HEK293 (cell line): Measurements from ENCODE around the gene UCHL3.

Source experiments
- CTCF ChIA-PET: fragments of 350-600 bp; formaldehyde crosslinking; extraction: SDS; loops from one replicate; lab custom pipeline; 2021; ENCODE audit warnings: antibody characterized with exemption; lab: Yijun Ruan, JAX
- POLR2A ChIA-PET: fragments of 300-600 bp; formaldehyde crosslinking; extraction: SDS; loops from one replicate; lab custom pipeline; 2020; ENCODE audit warnings: antibody characterized with exemption, inconsistent platforms; lab: Yijun Ruan, JAX
- H3K27ac ChIP-seq: fragments of 200-500 bp; sonication (Bioruptor generic); 2 replicates; pipeline ENCODE4 v1.5.1; 2014; ENCODE audit warnings: low read depth, low read length, control low read depth, inconsistent platforms; ENCODE audit errors: extremely low read depth
- H3K36me3 ChIP-seq, 2 experiments: fragments of 200-500 bp in 1 of 2; sonication (Bioruptor generic) in 1 of 2; 1 replicate in 1 of 2; 2 replicates in 1 of 2; pipeline ENCODE4 v1.5.1; 2014 to 2017; ENCODE audit warnings: inconsistent platforms in 2 of 2, low read length in 2 of 2; ENCODE audit not compliant: control insufficient read depth in 2 of 2, insufficient read depth in 1 of 2
- H3K4me1 ChIP-seq: fragments of 200-500 bp; sonication (Bioruptor generic); 2 replicates; pipeline ENCODE4 v1.5.1; 2014; ENCODE audit warnings: mild to moderate bottlenecking, low read length, inconsistent platforms; ENCODE audit not compliant: control insufficient read depth, insufficient read depth
- H3K4me3 ChIP-seq: 2 replicates; pipeline ENCODE4 v1.5.1; 2011; ENCODE audit warnings: low read depth, mild to moderate bottlenecking, control low read depth, low read length, moderate library complexity
- H3K9me3 ChIP-seq: fragments of 200-500 bp; sonication (Bioruptor generic); 2 replicates; pipeline ENCODE4 v1.5.1; 2014; ENCODE audit warnings: low read depth, low read length, inconsistent platforms; ENCODE audit not compliant: control insufficient read depth, insufficient read depth
- KLF16 ChIP-seq: fragments of 450-650 bp; formaldehyde crosslinking; IDR thresholded peaks from 2 replicates; pipeline ENCODE4 v1.5.1; 2017; ENCODE audit warnings: missing biosample characterization, missing genetic modification characterization
- OSR2 ChIP-seq: fragments of 450-650 bp; formaldehyde crosslinking; IDR thresholded peaks from 2 replicates; pipeline ENCODE4 v1.5.1; 2016; ENCODE audit warnings: missing biosample characterization, missing genetic modification characterization
- OVOL3 ChIP-seq: fragments of 450-650 bp; formaldehyde crosslinking; IDR thresholded peaks from 2 replicates; pipeline ENCODE4 v1.5.1; 2016; ENCODE audit warnings: missing biosample characterization, missing genetic modification characterization
- PRDM1 ChIP-seq: fragments of 450-650 bp; formaldehyde crosslinking; IDR thresholded peaks from 2 replicates; pipeline ENCODE4; 2016; ENCODE audit warnings: missing biosample characterization, missing genetic modification characterization
- ZBTB48 ChIP-seq: fragments of 450-650 bp; formaldehyde crosslinking; IDR thresholded peaks from 2 replicates; pipeline ENCODE4 v1.5.1; 2016; ENCODE audit warnings: missing biosample characterization, missing genetic modification characterization
- ZBTB8A ChIP-seq: fragments of 450-650 bp; formaldehyde crosslinking; IDR thresholded peaks from 2 replicates; pipeline ENCODE4 v1.5.1; 2016; ENCODE audit warnings: missing biosample characterization, missing genetic modification characterization
- ZFP3 ChIP-seq: fragments of 450-650 bp; formaldehyde crosslinking; IDR thresholded peaks from 2 replicates; pipeline ENCODE4 v1.5.1; 2016; ENCODE audit warnings: low read depth, missing biosample characterization, missing genetic modification characterization
- ZFP69B ChIP-seq: fragments of 450-650 bp; formaldehyde crosslinking; IDR thresholded peaks from 2 replicates; pipeline ENCODE4 v1.5.1; 2016; ENCODE audit warnings: missing biosample characterization, missing genetic modification characterization
- ZNF664 ChIP-seq: fragments of 450-650 bp; formaldehyde crosslinking; IDR thresholded peaks from 2 replicates; pipeline ENCODE4 v1.5.1; 2016; ENCODE audit warnings: missing biosample characterization, missing genetic modification characterization
- ZSCAN30 ChIP-seq: fragments of 450-650 bp; IDR thresholded peaks from 2 replicates; pipeline ENCODE4 v1.5.1; 2018; ENCODE audit warnings: missing biosample characterization, mild to moderate bottlenecking, missing genetic modification characterization, moderate library complexity
- TF ChIP-seq, protein P1 (sequence below): fragments of 450-650 bp; formaldehyde crosslinking; conservative IDR thresholded peaks from 2 replicates; pipeline ENCODE4 v1.5.1; 2016; ENCODE audit warnings: low read depth, missing biosample characterization, missing genetic modification characterization
- TF ChIP-seq, protein P2 (sequence below): fragments of 450-650 bp; formaldehyde crosslinking; conservative IDR thresholded peaks from 2 replicates; pipeline ENCODE4 v1.5.1; 2016; ENCODE audit warnings: low read depth, missing biosample characterization, missing genetic modification characterization
- TF ChIP-seq, protein P3 (sequence below): fragments of 450-650 bp; formaldehyde crosslinking; IDR thresholded peaks from 2 replicates; pipeline ENCODE4 v1.5.0; 2017; ENCODE audit warnings: missing biosample characterization, missing genetic modification characterization, borderline replicate concordance
- TF ChIP-seq, protein P4 (sequence below): sonication (generic); formaldehyde crosslinking; IDR thresholded peaks from 2 replicates; pipeline ENCODE4 v1.8.1; 2022; ENCODE audit warnings: mild to moderate bottlenecking, moderate library complexity, missing genetic modification reagents
- TF ChIP-seq, protein P5 (sequence below): fragments of 450-650 bp; formaldehyde crosslinking; IDR thresholded peaks from 2 replicates; pipeline ENCODE4 v1.5.1; 2016; ENCODE audit warnings: missing biosample characterization, missing genetic modification characterization, borderline replicate concordance
- TF ChIP-seq, protein P6 (sequence below): fragments of 450-650 bp; formaldehyde crosslinking; IDR thresholded peaks from 2 replicates; pipeline ENCODE4 v1.5.1; 2016; ENCODE audit warnings: missing biosample characterization, missing genetic modification characterization

UCHL3 gene

DNA sequence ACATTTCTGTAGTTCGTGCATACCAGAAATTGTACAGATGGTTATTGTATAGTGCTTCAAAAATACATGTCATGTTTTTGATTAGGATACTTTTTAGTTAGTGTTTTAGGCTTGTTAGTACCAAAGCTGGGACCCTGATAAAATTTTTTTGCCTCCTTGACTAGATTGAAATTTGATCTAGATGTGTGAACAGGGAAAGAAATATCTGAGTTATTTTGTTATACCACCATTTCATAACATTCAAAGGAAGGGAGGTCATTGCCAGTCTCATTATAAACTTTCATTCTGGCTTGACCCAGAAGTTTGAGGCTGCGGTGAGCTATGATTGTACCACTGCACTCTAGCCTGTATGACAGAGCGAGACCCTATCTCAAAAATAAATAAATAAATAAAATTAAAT, 95.5 kb downstream of the UCHL3 start (continued):
- TF ChIP-seq, protein P1, sequence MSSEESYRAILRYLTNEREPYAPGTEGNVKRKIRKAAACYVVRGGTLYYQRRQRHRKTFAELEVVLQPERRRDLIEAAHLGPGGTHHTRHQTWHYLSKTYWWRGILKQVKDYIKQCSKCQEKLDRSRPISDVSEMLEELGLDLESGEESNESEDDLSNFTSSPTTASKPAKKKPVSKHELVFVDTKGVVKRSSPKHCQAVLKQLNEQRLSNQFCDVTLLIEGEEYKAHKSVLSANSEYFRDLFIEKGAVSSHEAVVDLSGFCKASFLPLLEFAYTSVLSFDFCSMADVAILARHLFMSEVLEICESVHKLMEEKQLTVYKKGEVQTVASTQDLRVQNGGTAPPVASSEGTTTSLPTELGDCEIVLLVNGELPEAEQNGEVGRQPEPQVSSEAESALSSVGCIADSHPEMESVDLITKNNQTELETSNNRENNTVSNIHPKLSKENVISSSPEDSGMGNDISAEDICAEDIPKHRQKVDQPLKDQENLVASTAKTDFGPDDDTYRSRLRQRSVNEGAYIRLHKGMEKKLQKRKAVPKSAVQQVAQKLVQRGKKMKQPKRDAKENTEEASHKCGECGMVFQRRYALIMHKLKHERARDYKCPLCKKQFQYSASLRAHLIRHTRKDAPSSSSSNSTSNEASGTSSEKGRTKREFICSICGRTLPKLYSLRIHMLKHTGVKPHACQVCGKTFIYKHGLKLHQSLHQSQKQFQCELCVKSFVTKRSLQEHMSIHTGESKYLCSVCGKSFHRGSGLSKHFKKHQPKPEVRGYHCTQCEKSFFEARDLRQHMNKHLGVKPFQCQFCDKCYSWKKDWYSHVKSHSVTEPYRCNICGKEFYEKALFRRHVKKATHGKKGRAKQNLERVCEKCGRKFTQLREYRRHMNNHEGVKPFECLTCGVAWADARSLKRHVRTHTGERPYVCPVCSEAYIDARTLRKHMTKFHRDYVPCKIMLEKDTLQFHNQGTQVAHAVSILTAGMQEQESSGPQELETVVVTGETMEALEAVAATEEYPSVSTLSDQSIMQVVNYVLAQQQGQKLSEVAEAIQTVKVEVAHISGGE (tag by site-specific recombination): no peak
- TF ChIP-seq KLF16 (tag by site-specific recombination): no peak
- TF ChIP-seq OSR2 (tag by site-specific recombination): no peak
- TF ChIP-seq, protein P2, sequence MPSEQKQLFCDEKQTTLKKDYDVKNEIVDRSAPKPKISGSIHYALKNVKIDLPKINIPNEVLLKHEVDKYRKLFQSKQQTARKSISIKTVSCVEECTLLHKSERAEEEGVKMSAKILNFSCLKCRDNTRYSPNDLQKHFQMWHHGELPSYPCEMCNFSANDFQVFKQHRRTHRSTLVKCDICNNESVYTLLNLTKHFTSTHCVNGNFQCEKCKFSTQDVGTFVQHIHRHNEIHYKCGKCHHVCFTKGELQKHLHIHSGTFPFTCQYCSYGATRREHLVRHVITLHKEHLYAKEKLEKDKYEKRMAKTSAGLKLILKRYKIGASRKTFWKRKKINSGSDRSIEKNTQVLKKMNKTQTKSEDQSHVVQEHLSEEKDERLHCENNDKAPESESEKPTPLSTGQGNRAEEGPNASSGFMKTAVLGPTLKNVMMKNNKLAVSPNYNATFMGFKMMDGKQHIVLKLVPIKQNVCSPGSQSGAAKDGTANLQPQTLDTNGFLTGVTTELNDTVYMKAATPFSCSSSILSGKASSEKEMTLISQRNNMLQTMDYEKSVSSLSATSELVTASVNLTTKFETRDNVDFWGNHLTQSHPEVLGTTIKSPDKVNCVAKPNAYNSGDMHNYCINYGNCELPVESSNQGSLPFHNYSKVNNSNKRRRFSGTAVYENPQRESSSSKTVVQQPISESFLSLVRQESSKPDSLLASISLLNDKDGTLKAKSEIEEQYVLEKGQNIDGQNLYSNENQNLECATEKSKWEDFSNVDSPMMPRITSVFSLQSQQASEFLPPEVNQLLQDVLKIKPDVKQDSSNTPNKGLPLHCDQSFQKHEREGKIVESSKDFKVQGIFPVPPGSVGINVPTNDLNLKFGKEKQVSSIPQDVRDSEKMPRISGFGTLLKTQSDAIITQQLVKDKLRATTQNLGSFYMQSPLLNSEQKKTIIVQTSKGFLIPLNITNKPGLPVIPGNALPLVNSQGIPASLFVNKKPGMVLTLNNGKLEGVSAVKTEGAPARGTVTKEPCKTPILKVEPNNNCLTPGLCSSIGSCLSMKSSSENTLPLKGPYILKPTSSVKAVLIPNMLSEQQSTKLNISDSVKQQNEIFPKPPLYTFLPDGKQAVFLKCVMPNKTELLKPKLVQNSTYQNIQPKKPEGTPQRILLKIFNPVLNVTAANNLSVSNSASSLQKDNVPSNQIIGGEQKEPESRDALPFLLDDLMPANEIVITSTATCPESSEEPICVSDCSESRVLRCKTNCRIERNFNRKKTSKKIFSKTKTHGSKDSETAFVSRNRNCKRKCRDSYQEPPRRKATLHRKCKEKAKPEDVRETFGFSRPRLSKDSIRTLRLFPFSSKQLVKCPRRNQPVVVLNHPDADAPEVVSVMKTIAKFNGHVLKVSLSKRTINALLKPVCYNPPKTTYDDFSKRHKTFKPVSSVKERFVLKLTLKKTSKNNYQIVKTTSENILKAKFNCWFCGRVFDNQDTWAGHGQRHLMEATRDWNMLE (tag by site-specific recombination): no peak
- no peak for TF ChIP-seq ZFP3 (tag by site-specific recombination)
- TF ChIP-seq ZNF664 (tag by site-specific recombination): no peak
- no peak for TF ChIP-seq ZFP69B (tag by site-specific recombination)
- no peak for TF ChIP-seq ZSCAN30 (tag by site-specific recombination)
- no peak for TF ChIP-seq ZBTB48 (tag by site-specific recombination)
- TF ChIP-seq, all 188 proteins: peak for 0

DNA sequence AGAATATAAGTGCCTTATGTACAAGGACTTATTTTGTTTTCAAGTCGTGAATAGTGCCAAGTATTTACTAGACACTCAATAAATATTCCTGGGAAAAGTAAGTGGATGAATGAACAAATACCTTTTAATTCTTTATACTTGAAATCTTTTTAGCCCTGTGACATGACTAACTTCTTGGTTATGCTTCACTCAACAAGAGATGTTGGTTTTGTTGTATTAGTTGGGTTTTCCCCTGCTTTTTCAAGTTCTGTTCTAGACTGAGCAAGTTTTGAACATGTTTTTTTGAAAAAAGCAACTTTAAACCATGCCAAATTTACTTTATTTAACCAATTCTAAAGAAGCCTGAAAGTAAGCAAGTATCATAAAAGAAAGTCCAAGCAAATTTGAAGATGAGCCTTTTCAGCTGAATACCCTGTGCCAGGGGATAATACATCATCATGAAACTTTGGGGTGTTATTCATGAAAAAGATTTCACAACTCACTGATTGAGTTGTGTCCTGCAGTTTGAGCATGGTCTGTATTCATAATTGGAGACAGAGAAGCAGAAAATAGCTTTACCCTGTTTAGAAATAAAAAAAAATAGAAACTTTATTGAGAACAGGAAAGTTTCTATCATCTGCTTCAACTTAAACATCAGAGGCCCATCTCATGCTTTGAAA, 97.7 kb downstream of the UCHL3 start:
- POLR2A ChIA-PET: no interaction called here
- Histone ChIP-seq H3K4me3 (no peak overlapping the region), H3K27ac (no peak overlapping the region), H3K9me3 (no peaks in the 10 kb centered on the region), H3K36me3 (peaks cover 0 to 2% of the 10 kb centered on the region in 2 experiments; a peak in 1 of 3 replicates), H3K4me1 (no peaks in the 10 kb centered on the region)
- CTCF ChIA-PET: no interaction called here
- TF ChIP-seq, protein P3, sequence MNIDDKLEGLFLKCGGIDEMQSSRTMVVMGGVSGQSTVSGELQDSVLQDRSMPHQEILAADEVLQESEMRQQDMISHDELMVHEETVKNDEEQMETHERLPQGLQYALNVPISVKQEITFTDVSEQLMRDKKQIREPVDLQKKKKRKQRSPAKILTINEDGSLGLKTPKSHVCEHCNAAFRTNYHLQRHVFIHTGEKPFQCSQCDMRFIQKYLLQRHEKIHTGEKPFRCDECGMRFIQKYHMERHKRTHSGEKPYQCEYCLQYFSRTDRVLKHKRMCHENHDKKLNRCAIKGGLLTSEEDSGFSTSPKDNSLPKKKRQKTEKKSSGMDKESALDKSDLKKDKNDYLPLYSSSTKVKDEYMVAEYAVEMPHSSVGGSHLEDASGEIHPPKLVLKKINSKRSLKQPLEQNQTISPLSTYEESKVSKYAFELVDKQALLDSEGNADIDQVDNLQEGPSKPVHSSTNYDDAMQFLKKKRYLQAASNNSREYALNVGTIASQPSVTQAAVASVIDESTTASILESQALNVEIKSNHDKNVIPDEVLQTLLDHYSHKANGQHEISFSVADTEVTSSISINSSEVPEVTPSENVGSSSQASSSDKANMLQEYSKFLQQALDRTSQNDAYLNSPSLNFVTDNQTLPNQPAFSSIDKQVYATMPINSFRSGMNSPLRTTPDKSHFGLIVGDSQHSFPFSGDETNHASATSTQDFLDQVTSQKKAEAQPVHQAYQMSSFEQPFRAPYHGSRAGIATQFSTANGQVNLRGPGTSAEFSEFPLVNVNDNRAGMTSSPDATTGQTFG (tag by site-specific recombination): no peak
- TF ChIP-seq PRDM1 (tag by site-specific recombination) (no peak), OVOL3 (no peak), ZBTB8A (tag by site-specific recombination) (no peak)
- TF ChIP-seq, protein P4, sequence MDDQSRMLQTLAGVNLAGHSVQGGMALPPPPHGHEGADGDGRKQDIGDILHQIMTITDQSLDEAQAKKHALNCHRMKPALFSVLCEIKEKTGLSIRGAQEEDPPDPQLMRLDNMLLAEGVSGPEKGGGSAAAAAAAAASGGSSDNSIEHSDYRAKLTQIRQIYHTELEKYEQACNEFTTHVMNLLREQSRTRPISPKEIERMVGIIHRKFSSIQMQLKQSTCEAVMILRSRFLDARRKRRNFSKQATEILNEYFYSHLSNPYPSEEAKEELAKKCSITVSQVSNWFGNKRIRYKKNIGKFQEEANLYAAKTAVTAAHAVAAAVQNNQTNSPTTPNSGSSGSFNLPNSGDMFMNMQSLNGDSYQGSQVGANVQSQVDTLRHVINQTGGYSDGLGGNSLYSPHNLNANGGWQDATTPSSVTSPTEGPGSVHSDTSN (CRISPR knock-in tag): no peak
- TF ChIP-seq, protein P5, sequence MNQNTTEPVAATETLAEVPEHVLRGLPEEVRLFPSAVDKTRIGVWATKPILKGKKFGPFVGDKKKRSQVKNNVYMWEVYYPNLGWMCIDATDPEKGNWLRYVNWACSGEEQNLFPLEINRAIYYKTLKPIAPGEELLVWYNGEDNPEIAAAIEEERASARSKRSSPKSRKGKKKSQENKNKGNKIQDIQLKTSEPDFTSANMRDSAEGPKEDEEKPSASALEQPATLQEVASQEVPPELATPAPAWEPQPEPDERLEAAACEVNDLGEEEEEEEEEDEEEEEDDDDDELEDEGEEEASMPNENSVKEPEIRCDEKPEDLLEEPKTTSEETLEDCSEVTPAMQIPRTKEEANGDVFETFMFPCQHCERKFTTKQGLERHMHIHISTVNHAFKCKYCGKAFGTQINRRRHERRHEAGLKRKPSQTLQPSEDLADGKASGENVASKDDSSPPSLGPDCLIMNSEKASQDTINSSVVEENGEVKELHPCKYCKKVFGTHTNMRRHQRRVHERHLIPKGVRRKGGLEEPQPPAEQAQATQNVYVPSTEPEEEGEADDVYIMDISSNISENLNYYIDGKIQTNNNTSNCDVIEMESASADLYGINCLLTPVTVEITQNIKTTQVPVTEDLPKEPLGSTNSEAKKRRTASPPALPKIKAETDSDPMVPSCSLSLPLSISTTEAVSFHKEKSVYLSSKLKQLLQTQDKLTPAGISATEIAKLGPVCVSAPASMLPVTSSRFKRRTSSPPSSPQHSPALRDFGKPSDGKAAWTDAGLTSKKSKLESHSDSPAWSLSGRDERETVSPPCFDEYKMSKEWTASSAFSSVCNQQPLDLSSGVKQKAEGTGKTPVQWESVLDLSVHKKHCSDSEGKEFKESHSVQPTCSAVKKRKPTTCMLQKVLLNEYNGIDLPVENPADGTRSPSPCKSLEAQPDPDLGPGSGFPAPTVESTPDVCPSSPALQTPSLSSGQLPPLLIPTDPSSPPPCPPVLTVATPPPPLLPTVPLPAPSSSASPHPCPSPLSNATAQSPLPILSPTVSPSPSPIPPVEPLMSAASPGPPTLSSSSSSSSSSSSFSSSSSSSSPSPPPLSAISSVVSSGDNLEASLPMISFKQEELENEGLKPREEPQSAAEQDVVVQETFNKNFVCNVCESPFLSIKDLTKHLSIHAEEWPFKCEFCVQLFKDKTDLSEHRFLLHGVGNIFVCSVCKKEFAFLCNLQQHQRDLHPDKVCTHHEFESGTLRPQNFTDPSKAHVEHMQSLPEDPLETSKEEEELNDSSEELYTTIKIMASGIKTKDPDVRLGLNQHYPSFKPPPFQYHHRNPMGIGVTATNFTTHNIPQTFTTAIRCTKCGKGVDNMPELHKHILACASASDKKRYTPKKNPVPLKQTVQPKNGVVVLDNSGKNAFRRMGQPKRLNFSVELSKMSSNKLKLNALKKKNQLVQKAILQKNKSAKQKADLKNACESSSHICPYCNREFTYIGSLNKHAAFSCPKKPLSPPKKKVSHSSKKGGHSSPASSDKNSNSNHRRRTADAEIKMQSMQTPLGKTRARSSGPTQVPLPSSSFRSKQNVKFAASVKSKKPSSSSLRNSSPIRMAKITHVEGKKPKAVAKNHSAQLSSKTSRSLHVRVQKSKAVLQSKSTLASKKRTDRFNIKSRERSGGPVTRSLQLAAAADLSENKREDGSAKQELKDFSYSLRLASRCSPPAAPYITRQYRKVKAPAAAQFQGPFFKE (tag by site-specific recombination): no peak
- TF ChIP-seq, protein P6, sequence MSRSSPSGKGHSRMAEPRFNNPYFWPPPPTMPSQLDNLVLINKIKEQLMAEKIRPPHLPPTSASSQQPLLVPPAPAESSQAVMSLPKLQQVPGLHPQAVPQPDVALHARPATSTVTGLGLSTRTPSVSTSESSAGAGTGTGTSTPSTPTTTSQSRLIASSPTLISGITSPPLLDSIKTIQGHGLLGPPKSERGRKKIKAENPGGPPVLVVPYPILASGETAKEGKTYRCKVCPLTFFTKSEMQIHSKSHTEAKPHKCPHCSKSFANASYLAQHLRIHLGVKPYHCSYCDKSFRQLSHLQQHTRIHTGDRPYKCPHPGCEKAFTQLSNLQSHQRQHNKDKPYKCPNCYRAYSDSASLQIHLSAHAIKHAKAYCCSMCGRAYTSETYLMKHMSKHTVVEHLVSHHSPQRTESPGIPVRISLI: no peak
